Loucy (cell line): ENCODE data around the gene TMEM81.

Experiments
- CTCF ChIP-seq: fragments of 200-600 bp; sonication (generic); conservative IDR thresholded peaks from 2 replicates; pipeline ENCODE4 v1.5.1; 2014; ENCODE audit warnings: mild to moderate bottlenecking, antibody characterized with exemption, low read length
- EZH2phosphoT487 ChIP-seq: fragments of 200-600 bp; IDR thresholded peaks from 2 replicates; pipeline ENCODE4 v1.6.1; 2018; ENCODE audit warnings: antibody characterized with exemption, mild to moderate bottlenecking, moderate library complexity, borderline replicate concordance

- no peak for TF ChIP-seq CTCF
- TF ChIP-seq EZH2phosphoT487 = no peak
These were observed 27.1 kb upstream of the TMEM81 start for GRCh38 chr1:205111354-205111753.
